Upper lobe of left lung (tissue), 4 donors: ENCODE data around the gene ORC2.

Source experiments
- POLR2A ChIP-seq, 4 donors: fragments of 450-650 bp; IDR thresholded peaks; one replicate each; pipeline ENCODE4 v1.5.1; 2016 to 2017; ENCODE audit warnings: antibody characterized with exemption in 4 of 4, mild to moderate bottlenecking in 2 of 4
- TF ChIP-seq, protein P1 (sequence below), 6 experiments: fragments of 450-650 bp in 4 of 6; fragments of 200-600 bp in 2 of 6; sonication (generic) in 2 of 6; IDR thresholded peaks; one replicate each; pipeline ENCODE4 v1.5.1; 2016 to 2019; ENCODE audit warnings: antibody characterized with exemption in 6 of 6

DNA sequence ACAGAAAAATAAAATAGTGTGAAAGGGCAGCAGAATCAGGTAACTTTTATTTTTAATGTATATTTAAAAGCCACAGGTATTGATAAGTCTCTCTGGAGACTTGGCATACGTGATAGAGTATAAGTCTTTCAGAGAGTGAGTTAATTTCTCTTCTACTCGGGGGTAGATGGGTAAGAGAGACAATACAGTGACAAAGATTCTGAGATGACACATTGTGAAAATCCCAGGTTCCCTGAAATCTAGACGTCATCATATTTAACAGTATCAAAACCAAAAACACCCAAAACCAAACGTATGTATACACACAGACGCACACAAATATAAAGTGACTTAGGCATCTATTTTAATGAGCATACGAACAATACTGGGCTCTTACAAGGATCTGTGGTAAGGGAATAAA lies 41.0 kb downstream of the ORC2 start:
- no peak for TF ChIP-seq POLR2A (IDR thresholded peaks at IDR 0.05)
- TF ChIP-seq, protein P1, sequence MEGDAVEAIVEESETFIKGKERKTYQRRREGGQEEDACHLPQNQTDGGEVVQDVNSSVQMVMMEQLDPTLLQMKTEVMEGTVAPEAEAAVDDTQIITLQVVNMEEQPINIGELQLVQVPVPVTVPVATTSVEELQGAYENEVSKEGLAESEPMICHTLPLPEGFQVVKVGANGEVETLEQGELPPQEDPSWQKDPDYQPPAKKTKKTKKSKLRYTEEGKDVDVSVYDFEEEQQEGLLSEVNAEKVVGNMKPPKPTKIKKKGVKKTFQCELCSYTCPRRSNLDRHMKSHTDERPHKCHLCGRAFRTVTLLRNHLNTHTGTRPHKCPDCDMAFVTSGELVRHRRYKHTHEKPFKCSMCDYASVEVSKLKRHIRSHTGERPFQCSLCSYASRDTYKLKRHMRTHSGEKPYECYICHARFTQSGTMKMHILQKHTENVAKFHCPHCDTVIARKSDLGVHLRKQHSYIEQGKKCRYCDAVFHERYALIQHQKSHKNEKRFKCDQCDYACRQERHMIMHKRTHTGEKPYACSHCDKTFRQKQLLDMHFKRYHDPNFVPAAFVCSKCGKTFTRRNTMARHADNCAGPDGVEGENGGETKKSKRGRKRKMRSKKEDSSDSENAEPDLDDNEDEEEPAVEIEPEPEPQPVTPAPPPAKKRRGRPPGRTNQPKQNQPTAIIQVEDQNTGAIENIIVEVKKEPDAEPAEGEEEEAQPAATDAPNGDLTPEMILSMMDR (IDR thresholded peaks at IDR 0.05): no peak
